Measurements from ENCODE around the gene XKR7.
A peak's percentile ranks its signal among the peaks of the same experiment; 100 is the strongest.
"Not testable (repeated sequence)": the region's sequence is repeated elsewhere in the genome, so short reads cannot be mapped to it uniquely, and the experiment has no call there.

XKR7 gene, protein sequence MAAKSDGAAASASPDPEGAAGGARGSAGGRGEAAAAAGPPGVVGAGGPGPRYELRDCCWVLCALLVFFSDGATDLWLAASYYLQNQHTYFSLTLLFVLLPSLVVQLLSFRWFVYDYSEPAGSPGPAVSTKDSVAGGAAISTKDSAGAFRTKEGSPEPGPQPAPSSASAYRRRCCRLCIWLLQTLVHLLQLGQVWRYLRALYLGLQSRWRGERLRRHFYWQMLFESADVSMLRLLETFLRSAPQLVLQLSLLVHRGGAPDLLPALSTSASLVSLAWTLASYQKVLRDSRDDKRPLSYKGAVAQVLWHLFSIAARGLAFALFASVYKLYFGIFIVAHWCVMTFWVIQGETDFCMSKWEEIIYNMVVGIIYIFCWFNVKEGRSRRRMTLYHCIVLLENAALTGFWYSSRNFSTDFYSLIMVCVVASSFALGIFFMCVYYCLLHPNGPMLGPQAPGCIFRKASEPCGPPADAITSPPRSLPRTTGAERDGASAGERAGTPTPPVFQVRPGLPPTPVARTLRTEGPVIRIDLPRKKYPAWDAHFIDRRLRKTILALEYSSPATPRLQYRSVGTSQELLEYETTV

DNA sequence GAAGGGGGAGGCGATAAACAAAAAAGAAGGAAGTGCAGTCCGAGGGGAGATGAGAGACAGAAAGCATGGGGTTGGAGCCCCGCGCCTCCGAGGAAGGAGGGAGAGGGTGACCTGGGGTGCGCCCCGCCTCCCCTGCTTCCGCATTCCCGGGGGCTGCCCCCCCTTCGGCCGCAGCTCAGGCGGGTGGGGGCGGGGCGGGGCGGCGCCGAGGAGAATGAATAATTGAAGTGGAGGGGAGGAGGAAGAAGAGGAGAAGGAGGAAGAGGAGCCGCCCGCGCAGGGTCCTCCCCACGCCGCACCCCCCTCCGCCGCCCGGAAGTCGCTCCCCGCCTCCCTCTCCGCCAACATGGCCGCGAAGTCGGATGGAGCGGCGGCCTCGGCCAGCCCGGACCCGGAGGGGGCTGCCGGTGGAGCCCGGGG lies at the start of gene XKR7:
XKR7 (plus strand) TSS at position 322 of the 420 bp plus-strand sequence; CDS start at position 347, 25 bp downstream.
- no peaks in the 10 kb centered on the region for H3K36me3 Mint-ChIP-seq
- H3K4me1 Mint-ChIP-seq = peaks cover 14% of the 10 kb centered on the region
- no peak within 1 kb of the TSS for H3K27ac Mint-ChIP-seq
- H3K27me3 Mint-ChIP-seq = peaks cover 72% of the 10 kb centered on the region
- peak; percentile 22 for ATAC-seq
- peak within 1 kb of the TSS; percentile 82 for H3K4me3 Mint-ChIP-seq
- no peaks in the 10 kb centered on the region for H3K9me3 Mint-ChIP-seq

DNA sequence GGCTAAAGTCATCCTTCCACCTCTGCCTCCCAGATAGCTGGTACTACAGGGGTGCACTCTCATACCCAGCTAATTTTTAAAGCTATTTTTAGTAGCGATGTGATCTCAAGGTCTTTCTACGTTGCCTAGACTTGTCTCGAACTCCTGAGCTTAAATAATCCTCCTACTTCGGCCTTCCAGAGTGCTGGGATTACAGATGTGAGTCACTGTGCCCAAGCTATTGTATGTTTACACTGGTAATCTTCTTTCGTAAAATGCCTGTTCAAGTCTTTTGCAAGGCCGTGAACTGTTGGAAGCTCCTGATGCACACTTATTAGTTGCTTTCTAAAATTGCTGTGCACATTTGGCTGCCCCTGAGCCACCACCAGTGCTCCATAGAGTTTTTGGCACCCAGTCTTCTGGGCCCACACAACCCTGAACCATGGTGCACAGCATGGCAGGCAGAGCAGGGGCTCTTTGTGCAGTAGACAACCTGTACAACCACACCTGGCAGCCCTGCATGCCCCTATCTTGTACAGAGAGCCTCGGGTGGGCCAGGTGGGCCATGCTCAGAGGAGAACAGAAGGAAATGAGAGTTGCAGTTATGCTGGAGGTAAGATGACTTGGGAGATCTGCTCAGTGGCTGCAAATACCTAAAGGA lies 49.4 kb upstream of the XKR7 start:
- peaks cover 5% of the 10 kb centered on the region for H3K27me3 Mint-ChIP-seq
- no peak for ATAC-seq
- no peak overlapping the region for H3K4me3 Mint-ChIP-seq
- H3K36me3 Mint-ChIP-seq = peaks cover 5% of the 10 kb centered on the region
- no peaks in the 10 kb centered on the region for H3K9me3 Mint-ChIP-seq
- peaks cover 29% of the 10 kb centered on the region for H3K4me1 Mint-ChIP-seq
- peak overlapping the region; percentile 55 for H3K27ac Mint-ChIP-seq

DNA sequence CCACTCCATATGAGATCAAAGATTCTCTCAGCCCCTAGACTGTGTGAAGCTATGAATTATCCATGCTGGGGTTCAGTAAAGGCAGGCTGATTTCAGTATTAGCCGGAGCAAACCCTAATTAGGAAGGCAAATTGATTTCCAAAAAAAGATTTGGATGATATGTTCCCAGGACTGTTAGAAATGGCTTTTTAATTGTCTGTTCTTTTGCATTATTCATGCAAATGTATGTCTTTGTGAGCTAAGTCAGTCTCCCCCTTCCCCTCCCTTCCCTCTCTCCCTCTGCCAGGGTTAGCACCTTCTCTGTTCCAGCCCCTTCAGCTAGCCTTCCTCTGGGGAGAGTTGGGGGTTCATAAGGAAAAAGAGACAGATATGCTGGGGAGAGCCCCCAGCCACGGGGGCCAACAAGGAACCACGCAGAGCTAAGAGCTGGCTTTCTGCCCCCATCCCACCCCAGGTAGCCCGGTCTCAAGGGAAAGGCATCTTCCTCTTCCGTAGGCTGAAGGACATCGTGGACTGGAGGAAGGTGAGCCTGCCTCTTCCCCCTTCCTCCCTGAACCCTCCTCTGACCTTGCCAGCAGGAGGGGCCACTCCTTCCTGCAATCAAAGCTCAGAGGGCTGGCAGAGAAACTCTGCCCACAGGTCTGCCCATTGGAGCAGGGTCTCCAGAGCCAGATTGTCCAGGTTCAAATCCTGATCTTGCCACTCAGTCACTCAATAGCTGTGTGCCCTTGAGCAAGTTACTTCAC lies 48.4 kb upstream of the XKR7 start:
- no peaks in the 10 kb centered on the region for H3K9me3 Mint-ChIP-seq
- H3K27me3 Mint-ChIP-seq = peaks cover 15% of the 10 kb centered on the region
- H3K4me3 Mint-ChIP-seq = no peak overlapping the region
- no peak for ATAC-seq
- H3K36me3 Mint-ChIP-seq = peaks cover 5% of the 10 kb centered on the region
- peaks cover 39% of the 10 kb centered on the region for H3K4me1 Mint-ChIP-seq
- no peak overlapping the region for H3K27ac Mint-ChIP-seq

DNA sequence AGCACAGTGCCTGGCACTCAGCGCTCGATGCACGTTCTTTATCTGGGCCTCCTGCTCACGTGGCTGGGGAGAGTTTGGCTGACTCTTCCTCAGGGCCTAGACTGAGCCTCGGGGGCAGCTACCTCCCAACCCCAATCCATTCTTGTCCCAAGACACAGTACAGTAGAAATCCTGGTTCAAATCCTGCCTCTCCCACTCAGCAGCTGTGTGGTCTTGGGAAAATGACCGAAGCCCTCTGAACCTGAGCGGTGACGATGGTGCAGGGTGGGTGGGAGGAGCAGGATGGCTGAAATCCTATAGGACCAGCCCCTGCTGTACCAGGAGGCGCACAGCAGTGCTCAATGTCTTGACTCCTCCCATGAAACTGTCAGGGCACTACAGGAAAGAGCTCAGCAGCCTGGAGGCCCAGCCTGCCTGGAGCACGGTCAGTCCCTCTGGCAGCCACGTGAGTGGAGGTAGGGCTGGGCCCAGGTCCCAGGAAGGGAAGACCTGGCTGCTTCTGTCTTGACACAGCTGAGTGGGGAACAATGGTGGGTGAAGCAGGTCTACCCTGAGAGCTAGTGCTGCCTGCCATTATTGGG lies 47.6 kb upstream of the XKR7 start:
- Mint-ChIP-seq H3K36me3 (peaks cover 5% of the 10 kb centered on the region), H3K4me3 (no peak overlapping the region), H3K9me3 (no peaks in the 10 kb centered on the region), H3K27ac (no peak overlapping the region), H3K27me3 (peaks cover 18% of the 10 kb centered on the region), H3K4me1 (peaks cover 42% of the 10 kb centered on the region)
- ATAC-seq = no peak

DNA sequence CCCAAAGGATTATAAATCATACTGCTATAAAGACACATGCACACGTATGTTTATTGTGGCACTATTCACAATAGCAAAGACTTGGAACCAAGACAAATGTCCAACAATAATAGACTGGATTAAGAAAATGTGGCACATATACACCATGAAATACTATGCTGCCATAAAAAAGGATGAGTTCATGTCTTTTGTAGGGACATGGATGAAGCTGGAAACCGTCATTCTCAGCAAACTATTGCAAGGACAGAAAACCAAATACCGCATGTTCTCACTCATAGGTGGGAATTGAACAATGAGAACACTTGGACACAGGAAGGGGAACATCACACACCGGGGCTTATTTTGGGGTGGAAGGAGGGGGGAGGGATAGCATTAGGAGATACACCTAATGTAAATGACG lies 46.5 kb upstream of the XKR7 start:
- H3K27me3 Mint-ChIP-seq = peaks cover 18% of the 10 kb centered on the region

DNA sequence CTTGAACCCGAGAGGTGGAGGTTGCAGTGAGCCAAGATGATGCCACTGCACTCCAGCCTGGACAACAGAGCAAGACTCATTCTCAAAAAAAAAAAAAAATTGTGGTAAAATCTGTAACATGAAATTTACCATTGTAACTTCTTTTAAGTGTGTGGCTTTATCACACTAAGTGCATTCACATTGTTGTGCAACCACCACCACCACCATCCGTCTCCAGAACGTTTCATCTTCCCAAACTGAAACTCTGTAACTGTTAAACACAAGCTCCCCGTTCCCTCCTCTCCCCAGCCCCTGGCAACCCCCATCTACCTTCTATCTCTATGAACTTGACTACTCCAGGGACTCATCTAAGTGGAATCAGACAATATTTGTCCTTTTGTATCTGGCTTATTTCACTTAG lies 45.8 kb upstream of the XKR7 start:
- Mint-ChIP-seq H3K4me3 (no peak overlapping the region), H3K4me1 (peaks cover 42% of the 10 kb centered on the region), H3K36me3 (peaks cover 5% of the 10 kb centered on the region), H3K27me3 (peaks cover 18% of the 10 kb centered on the region), H3K27ac (no peak overlapping the region), H3K9me3 (no peaks in the 10 kb centered on the region)
- no peak for ATAC-seq

More for the DNA sequence above, 46.5 kb upstream of the XKR7 start:
- H3K36me3 Mint-ChIP-seq, H3K27ac Mint-ChIP-seq, ATAC-seq, H3K9me3 Mint-ChIP-seq, H3K4me3 Mint-ChIP-seq: not testable (repeated sequence)
- peaks cover 42% of the 10 kb centered on the region for H3K4me1 Mint-ChIP-seq

DNA sequence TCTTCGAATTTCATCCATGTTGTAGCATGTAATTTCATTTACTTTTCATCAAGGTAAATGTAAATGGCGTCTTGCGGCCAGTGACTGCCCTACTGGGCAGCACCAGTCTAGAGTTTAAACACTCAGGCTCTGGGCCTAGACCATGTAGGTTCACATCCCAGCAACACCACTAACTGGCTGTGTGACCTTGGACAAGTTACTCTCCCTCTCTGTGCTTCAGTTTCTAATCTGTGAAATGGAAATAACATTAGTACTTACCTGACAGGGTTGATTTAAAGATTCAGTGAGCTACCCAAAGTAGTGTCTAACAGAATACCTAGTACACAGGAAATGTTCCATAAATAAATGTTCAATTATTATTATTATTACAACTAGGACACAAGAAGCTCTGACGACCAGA lies 45.4 kb upstream of the XKR7 start:
- Mint-ChIP-seq H3K27me3 (peaks cover 18% of the 10 kb centered on the region), H3K4me3 (no peak overlapping the region), H3K4me1 (peaks cover 41% of the 10 kb centered on the region), H3K27ac (no peak overlapping the region), H3K9me3 (no peaks in the 10 kb centered on the region), H3K36me3 (peaks cover 5% of the 10 kb centered on the region)
- ATAC-seq = no peak

DNA sequence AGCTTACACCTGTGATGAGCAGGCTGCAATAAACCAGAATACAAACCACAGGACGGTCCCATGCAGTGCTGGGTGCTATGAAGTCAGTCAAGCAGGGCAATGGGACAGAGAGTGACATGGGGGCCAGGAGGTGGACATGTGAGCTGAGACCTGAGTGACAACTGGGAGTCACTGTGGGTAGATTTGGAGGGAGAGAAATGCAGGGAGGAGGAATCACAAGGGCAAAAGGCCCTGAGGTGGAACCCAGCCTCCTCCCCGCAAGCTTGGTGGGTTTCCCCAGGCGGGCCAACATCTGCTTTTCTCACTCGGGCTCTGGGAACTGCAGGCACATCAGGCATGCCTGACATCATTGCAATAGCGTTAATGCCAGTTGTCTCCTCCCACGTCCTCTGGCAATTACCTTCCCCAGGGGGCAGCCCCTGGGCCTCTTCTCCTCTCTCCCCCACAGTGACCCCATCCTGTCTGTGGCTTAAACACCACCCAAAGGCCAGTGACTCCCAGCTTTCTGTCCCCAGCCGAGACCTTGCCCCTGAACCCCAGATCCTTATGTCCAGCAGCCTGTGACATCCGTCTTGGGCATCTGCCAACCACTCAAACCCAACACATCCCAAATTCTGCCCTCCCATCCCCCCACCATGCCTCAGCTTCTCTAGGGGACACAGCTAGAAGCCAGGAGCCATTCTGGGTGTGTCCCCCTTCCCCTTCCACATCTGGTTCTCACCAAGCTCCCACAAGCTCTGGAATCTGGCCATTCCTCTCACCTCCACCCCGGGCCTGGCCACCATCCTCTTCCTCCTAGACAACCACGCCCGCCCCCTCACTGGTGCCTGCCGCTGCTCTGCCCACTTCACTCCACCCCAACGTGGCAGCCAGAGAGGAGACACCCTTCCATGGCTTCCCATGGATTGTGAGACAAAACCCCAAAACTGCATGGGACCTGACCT lies 44.3 kb upstream of the XKR7 start:
- Mint-ChIP-seq H3K27ac (peak overlapping the region; percentile 79), H3K9me3 (no peaks in the 10 kb centered on the region), H3K4me1 (peaks cover 30% of the 10 kb centered on the region), H3K36me3 (peaks cover 5% of the 10 kb centered on the region), H3K4me3 (peak overlapping the region; percentile 53), H3K27me3 (peaks cover 18% of the 10 kb centered on the region)
- peak; percentile 94 for ATAC-seq

DNA sequence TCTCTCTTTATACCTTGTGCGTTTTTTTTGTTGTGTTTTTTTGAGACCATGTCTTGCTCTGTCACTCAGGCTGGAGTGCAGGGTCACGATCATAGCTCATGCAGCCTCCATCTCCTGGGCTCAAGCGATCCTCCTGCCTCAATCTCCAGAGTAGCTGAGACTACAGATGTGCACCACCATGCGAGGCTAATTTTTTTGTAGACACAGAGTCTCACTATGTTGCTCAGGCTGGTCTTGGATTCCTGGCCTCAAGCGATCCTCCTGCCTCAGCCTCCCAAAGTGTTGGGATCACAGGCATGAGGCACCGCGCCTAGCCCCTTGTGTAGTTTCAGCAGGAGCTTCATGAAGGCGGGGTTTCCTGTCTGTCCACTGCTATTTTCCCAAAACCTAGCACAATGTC lies 43.4 kb upstream of the XKR7 start:
- Mint-ChIP-seq H3K27me3 (peaks cover 18% of the 10 kb centered on the region), H3K9me3 (no peaks in the 10 kb centered on the region)
- ATAC-seq = no peak

DNA sequence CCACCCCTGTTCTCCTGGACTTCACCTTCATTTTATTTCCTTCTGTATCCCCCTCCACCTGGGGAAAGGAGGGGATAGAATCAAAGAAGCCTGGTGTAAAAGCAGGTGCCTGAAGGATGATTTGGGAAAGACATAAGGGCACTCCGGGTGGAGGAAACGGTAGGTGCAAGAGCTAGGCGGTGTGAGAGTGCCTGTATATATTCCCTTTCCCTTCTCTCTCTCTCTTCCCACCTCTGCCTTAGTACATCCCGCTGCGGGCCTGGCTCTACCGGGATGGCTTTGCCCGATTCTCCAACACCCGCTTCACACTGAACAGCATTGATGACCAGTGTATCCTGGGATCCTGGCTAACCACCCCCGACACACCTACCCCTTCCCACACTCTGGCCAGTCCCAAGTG lies 42.3 kb upstream of the XKR7 start:
- ATAC-seq = no peak
- H3K4me1 Mint-ChIP-seq = peaks cover 28% of the 10 kb centered on the region
- H3K9me3 Mint-ChIP-seq = no peaks in the 10 kb centered on the region
- peaks cover 18% of the 10 kb centered on the region for H3K27me3 Mint-ChIP-seq
- no peak overlapping the region for H3K27ac Mint-ChIP-seq
- peaks cover 3% of the 10 kb centered on the region for H3K36me3 Mint-ChIP-seq
- no peak overlapping the region for H3K4me3 Mint-ChIP-seq

More for the DNA sequence above, 43.4 kb upstream of the XKR7 start:
- Mint-ChIP-seq H3K4me3 (peak overlapping the region; percentile 32), H3K36me3 (peaks cover 5% of the 10 kb centered on the region), H3K27ac (peak overlapping the region; percentile 79), H3K4me1 (peaks cover 26% of the 10 kb centered on the region)

DNA sequence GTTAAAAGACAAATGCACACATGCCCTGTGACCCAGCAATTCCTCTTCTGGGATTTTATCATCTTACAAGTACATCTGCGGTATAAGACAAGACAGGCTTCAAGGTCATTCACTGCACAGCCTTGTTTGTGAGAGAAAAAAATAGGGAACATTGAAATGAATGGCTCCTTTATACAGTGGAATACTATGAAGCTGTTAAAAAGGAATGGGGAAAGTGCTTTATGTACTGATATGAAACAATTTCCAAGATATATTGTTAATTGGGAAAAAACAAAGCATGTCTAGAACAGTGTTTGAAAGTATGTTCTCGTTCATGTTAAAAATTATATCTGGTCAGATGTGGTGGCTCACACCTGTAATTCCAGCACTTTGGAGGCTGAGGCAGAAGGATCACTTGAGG lies 41.5 kb upstream of the XKR7 start:
- Mint-ChIP-seq H3K27me3 (peaks cover 24% of the 10 kb centered on the region), H3K4me1 (peaks cover 31% of the 10 kb centered on the region), H3K4me3 (no peak overlapping the region), H3K9me3 (no peaks in the 10 kb centered on the region), H3K36me3 (no peaks in the 10 kb centered on the region), H3K27ac (no peak overlapping the region)
- ATAC-seq = no peak

DNA sequence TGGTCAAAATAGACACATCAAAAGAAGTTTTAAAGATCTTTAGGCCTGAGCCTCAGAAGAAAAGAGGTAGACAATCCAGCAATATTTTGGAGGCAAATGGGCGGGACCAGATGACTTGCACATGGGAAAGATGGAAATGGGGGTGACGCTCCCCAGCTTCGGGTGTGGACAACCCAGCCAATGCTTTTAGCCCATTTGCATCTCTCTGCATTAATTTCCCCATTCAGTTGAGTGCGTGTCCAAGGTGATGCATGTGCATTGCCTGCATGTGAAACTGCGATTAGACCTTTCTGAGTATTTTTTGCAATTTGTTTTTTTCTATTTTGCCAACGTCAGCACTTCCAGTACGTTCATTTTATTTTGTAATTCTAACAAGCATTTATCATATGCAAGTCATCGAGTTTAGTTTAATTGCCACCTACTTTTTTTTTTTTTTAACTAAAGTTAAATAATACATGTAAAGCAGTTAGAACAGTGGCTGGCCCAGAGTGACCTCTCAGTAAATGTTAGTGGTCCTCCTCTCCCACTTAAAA lies 40.3 kb upstream of the XKR7 start:
- no peak for ATAC-seq
- H3K27ac Mint-ChIP-seq = no peak overlapping the region

DNA sequence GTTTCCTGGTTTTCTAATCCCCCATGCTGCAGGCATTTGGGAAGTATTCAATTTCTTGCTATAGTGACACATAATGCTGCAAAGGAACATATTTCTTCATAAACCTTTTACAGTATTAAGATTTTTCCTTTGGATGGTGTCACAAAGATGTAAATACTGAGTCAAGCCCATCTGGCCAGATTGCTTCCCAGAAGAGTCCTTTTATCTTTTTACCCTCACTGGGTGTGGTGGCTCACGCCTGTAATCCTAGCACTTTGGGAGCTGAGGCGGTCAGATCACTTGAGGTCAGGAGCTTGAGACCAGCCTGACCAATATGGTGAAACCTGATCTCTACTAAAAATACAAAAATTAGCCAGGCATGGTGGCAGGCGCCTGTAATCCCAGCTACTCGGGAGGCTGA lies 38.3 kb upstream of the XKR7 start:
- H3K27me3 Mint-ChIP-seq = peaks cover 10% of the 10 kb centered on the region
- H3K9me3 Mint-ChIP-seq, ATAC-seq, H3K27ac Mint-ChIP-seq, H3K4me1 Mint-ChIP-seq, H3K36me3 Mint-ChIP-seq, H3K4me3 Mint-ChIP-seq: not testable (repeated sequence)

More for the DNA sequence above, 40.3 kb upstream of the XKR7 start:
- H3K9me3 Mint-ChIP-seq = no peaks in the 10 kb centered on the region
- H3K36me3 Mint-ChIP-seq = no peaks in the 10 kb centered on the region
- no peak overlapping the region for H3K4me3 Mint-ChIP-seq
- H3K4me1 Mint-ChIP-seq = peaks cover 27% of the 10 kb centered on the region
- peaks cover 26% of the 10 kb centered on the region for H3K27me3 Mint-ChIP-seq

DNA sequence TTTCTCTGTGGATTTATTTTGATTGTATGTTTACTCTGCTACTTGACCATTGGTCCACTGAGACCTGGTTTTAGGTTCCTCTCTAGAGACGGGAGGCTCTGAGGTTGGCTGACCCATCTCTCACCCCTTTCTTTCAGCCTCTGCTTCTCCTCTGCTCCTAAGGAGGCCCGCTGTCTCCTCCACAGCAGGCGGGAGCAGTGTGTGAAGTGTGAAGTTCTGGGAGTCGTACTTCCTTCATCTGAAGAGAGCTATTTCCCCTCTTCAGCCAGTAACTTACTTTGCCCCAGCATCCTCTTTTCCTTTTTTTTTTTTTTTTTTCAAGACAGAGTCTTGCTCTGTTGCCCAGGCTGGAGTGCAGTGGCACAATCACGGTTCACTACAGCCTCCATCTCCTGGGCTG lies 37.2 kb upstream of the XKR7 start:
- ATAC-seq = no peak
- H3K9me3 Mint-ChIP-seq = no peaks in the 10 kb centered on the region
- no peaks in the 10 kb centered on the region for H3K36me3 Mint-ChIP-seq
- H3K27me3 Mint-ChIP-seq = peaks cover 8% of the 10 kb centered on the region
- peaks cover 6% of the 10 kb centered on the region for H3K4me1 Mint-ChIP-seq
- no peak overlapping the region for H3K4me3 Mint-ChIP-seq
- no peak overlapping the region for H3K27ac Mint-ChIP-seq

Data from stimulated activated memory B cell treated with anti-CD40 and anti-IgM and Interleukin-4, amounts not matched to agents 10 μg/mL and 1 μg/mL and 100 μg/mL, for 72 hours (primary cell).